Endothelial cell of umbilical vein (primary cell): ENCODE results near the gene MPDU1. TPM values are rescaled to one million over a fixed set of nuclear protein-coding genes. Genes with fewer than 3 reads are reported as not detected.

Experiments
- BruUV-seq: library from RNA; stranded (reverse); fragments of 400-500 nt; replicated peaks from 2 replicates; lab custom pipeline; 2021; lab: Mats Ljungman, UMichigan
- CTCF ChIA-PET: fragments of 300-600, 350-600 bp; sonication (Branson Sonifier 250); formaldehyde crosslinking; loops from one replicate; lab custom pipeline; 2021; ENCODE audit warnings: antibody characterized with exemption, inconsistent platforms; lab: Charles Lee
- POLR2A ChIA-PET: fragments of 300-600, 350-600 bp; sonication (Branson Sonifier 250); formaldehyde crosslinking; loops from one replicate; lab custom pipeline; 2021; ENCODE audit warnings: antibody characterized with exemption, inconsistent platforms; lab: Charles Lee
- DNase-seq: peaks from one replicate; pipeline ENCODE4 v3.0.0-alpha.2; 2011; ENCODE audit warnings: low read depth, low spot score
- FAIRE-seq: peaks from 2 replicates; lab custom pipeline; 2011; peaks lifted over from hg19 to GRCh38; lab: Jason Lieb, UNC
- H2AFZ ChIP-seq: 2 replicates; pipeline ENCODE4 v1.6.0; 2012; ENCODE audit warnings: low read depth, low read length, control low read depth, inconsistent platforms
- H3K27ac ChIP-seq: 2 replicates; pipeline ENCODE4 v1.5.1; 2011; ENCODE audit warnings: low read depth, mild to moderate bottlenecking, control low read depth, low read length, moderate library complexity; ENCODE audit not compliant: insufficient read depth
- H3K27me3 ChIP-seq, 2 experiments: 2 replicates each; pipeline versions ENCODE4 v1.6.0 to v1.6.1; 2011; ENCODE audit warnings: low read length in 2 of 2, mixed read lengths in 1 of 2; ENCODE audit not compliant: control insufficient read depth in 2 of 2, insufficient read depth in 2 of 2
- H3K36me3 ChIP-seq, 2 experiments: 2 replicates in 1 of 2; 3 replicates in 1 of 2; pipeline ENCODE4 v1.5.1; 2011; ENCODE audit warnings: low read length in 2 of 2, mild to moderate bottlenecking in 1 of 2, moderate library complexity in 1 of 2; ENCODE audit not compliant: control insufficient read depth in 2 of 2, insufficient read depth in 2 of 2; ENCODE audit errors: extremely low read depth in 1 of 2
- H3K4me1 ChIP-seq: 3 replicates; pipeline ENCODE4 v1.5.1; 2011; ENCODE audit warnings: mild to moderate bottlenecking, low read length; ENCODE audit not compliant: control insufficient read depth, insufficient read depth; ENCODE audit errors: extremely low read depth
- H3K4me2 ChIP-seq: 2 replicates; pipeline ENCODE4 v1.6.1; 2011; ENCODE audit warnings: low read length, control low read depth, mixed read lengths; ENCODE audit not compliant: insufficient read depth
- H3K4me3 ChIP-seq, 3 experiments: fragments of 200-600 bp in 1 of 3; sonication (generic), shearing (Covaris generic) in 1 of 3; replicated peaks in 1 of 3; 2 replicates each; pipeline ENCODE4 v1.5.1; 2011 to 2016; ENCODE audit warnings: control low read depth in 3 of 3, low read length in 3 of 3, mild to moderate bottlenecking in 2 of 3, inconsistent platforms in 1 of 3, low read depth in 1 of 3, moderate library complexity in 1 of 3; ENCODE audit not compliant: insufficient read depth in 1 of 3
- H3K79me2 ChIP-seq: 2 replicates; pipeline ENCODE4 v1.6.0; 2012; ENCODE audit warnings: low read length, inconsistent platforms; ENCODE audit not compliant: control insufficient read depth, insufficient read depth
- H3K9ac ChIP-seq: replicated peaks from 2 replicates; pipeline ENCODE3; 2011; ENCODE audit warnings: low read length, control low read depth; ENCODE audit not compliant: insufficient read depth; ENCODE audit errors: extremely low read depth
- H3K9me1 ChIP-seq: replicated peaks from 3 replicates; pipeline ENCODE4 v1.6.0; 2011; ENCODE audit warnings: mild to moderate bottlenecking, low read length; ENCODE audit not compliant: control insufficient read depth, insufficient read depth; ENCODE audit errors: extremely low read depth
- H3K9me3 ChIP-seq: replicated peaks from 2 replicates; pipeline ENCODE4 v1.5.1; 2012; ENCODE audit warnings: low read length, inconsistent platforms; ENCODE audit not compliant: control insufficient read depth, insufficient read depth
- H4K20me1 ChIP-seq: replicated peaks from 2 replicates; pipeline ENCODE3; 2011; ENCODE audit warnings: mild to moderate bottlenecking, low read length; ENCODE audit not compliant: control insufficient read depth, insufficient read depth; ENCODE audit errors: extremely low read depth
- CTCF ChIP-seq, 2 donors: IDR thresholded peaks; 1 replicate in 1 of 2; 2 replicates in 1 of 2; pipeline ENCODE4 v1.5.1; 2011; ENCODE audit warnings: low read length in 2 of 2, mild to moderate bottlenecking in 2 of 2, moderate library complexity in 2 of 2, control low read depth in 1 of 2, inconsistent platforms in 1 of 2, low read depth in 1 of 2; ENCODE audit not compliant: insufficient read depth in 1 of 2; ENCODE audit errors: extremely low read depth in 1 of 2
- EZH2 ChIP-seq: IDR thresholded peaks from 2 replicates; pipeline ENCODE4 v1.6.1; 2012; ENCODE audit warnings: borderline replicate concordance, low read depth, mild to moderate bottlenecking, moderate library complexity, low read length, inconsistent platforms; ENCODE audit not compliant: severe bottlenecking
- FOS ChIP-seq: IDR thresholded peaks from 2 replicates; pipeline ENCODE4 v1.6.1; 2011; ENCODE audit warnings: mild to moderate bottlenecking, low read length, moderate library complexity, borderline replicate concordance; ENCODE audit not compliant: insufficient read depth
- GATA2 ChIP-seq: IDR thresholded peaks from 2 replicates; pipeline ENCODE4 v1.7.0; 2011; ENCODE audit warnings: low read depth, mild to moderate bottlenecking, moderate library complexity, mixed read lengths, low read length; ENCODE audit not compliant: insufficient read length, insufficient read depth
- MAX ChIP-seq: IDR thresholded peaks from 2 replicates; pipeline ENCODE4 v1.6.1; 2011; ENCODE audit not compliant: insufficient read depth, insufficient read length
- POLR2A ChIP-seq: IDR thresholded peaks from 2 replicates; pipeline ENCODE4 v1.6.1; 2012; ENCODE audit warnings: low read depth, mild to moderate bottlenecking, control low read depth, low read length
- POLR2AphosphoS5 ChIP-seq: IDR thresholded peaks from 2 replicates; pipeline ENCODE4 v1.6.1; 2012; ENCODE audit warnings: low read depth, mild to moderate bottlenecking, control low read depth, low read length, moderate library complexity; ENCODE audit not compliant: insufficient read depth
- dilution Hi-C: fragments of 300-500 bp; cut with MboI; formaldehyde crosslinking; loops from one replicate; pipeline ENCODE4 v1.15.0; 2019; ENCODE audit warnings: low sequenced_read_pairs; ENCODE audit not compliant: extremely low pct_ligation_motif_present
- intact Hi-C: fragments of 100-400 bp; cut with micrococcal nuclease; formaldehyde crosslinking; loops from one replicate; pipeline ENCODE4 v1.10.0; 2022
- polyA plus RNA-seq, 4 experiments: library from polyadenylated mRNA; depleted of rRNA in 3 of 4; stranded (reverse) in 3 of 4; unstranded in 1 of 4; fragments of >200 nt; gene quantifications; 2 replicates each; pipeline versions ENCODE4 v1.2.1 to v1.2.3, GENCODE V29; 2011 to 2012; ENCODE audit warnings: missing spikeins in 1 of 4
- total RNA-seq: library from RNA; stranded (reverse); gene quantifications from 2 replicates; pipeline ENCODE4 v1.2.3, GENCODE V29; 2021

MPDU1 gene
- total and polyA plus RNA-seq, 2 donors (not counting 3 experiments of a cell fraction or from before 2014, with no cell fraction given) = 78.0 to 368 TPM

- Histone ChIP-seq H3K4me2 (no peak overlapping the region), H3K27ac (peak overlapping the region; percentile 42), H3K79me2 (peaks cover 43% of the 10 kb centered on the region), H2AFZ (no peak overlapping the region), H3K36me3 (peaks cover 24 to 37% of the 10 kb centered on the region in 2 experiments), H3K4me3 (no peak overlapping the region), H4K20me1 (peaks cover 5% of the 10 kb centered on the region), H3K9me1 (no peaks in the 10 kb centered on the region), H3K9me3 (no peaks in the 10 kb centered on the region), H3K9ac (no peak overlapping the region), H3K4me1 (peaks cover 60% of the 10 kb centered on the region), H3K27me3 (no peaks in the 10 kb centered on the region)
- ChIA-PET POLR2A (interaction anchor here (0.6 to 1.6 kb wide), 4 partner anchors 10 to 107 kb away, joined by 3 to 6 read pairs (median 4); partner anchors contain the start of genes SOX15 and TP53), CTCF (interaction anchor here (0.6 to 4.8 kb wide), 6 partner anchors 10 to 564 kb away, joined by 3 to 48 read pairs (median 4); partner anchors contain the start of genes SOX15 and TP53)
- no peak for TF ChIP-seq POLR2A
- no peak for TF ChIP-seq MAX
- TF ChIP-seq CTCF (IDR thresholded peaks at IDR 0.05; ENCODE audit: extremely low read depth in 1 of 2, insufficient read depth in 1 of 2, low read depth in 1 of 2, low read length in 2 of 2) = no peak
- no peak for TF ChIP-seq EZH2
- no peak for TF ChIP-seq FOS
- TF ChIP-seq POLR2AphosphoS5 = peak; percentile 14
- no peak for TF ChIP-seq GATA2
- no TSS peak for BruUV-seq
- no peak for DNase-seq
- intact Hi-C loops = no loop called here
- dilution Hi-C loops = no loop called here
- FAIRE-seq = no peak
These were observed 3.6 kb upstream of the MPDU1 start for GRCh38 chr17:7579834-7580603.
